Stimulated activated CD4-positive, alpha-beta T cell treated with anti-CD3 and anti-CD28 coated beads, Interleukin-4, amount 100 ng/mL, for 4 hours (primary cell): ENCODE data around the gene PCSK6.

Experiments used
- DNase-seq, 2 experiments: peaks; one replicate each; pipeline ENCODE4 v3.0.0-alpha.2; 2020

The PCSK6 gene

DNA sequence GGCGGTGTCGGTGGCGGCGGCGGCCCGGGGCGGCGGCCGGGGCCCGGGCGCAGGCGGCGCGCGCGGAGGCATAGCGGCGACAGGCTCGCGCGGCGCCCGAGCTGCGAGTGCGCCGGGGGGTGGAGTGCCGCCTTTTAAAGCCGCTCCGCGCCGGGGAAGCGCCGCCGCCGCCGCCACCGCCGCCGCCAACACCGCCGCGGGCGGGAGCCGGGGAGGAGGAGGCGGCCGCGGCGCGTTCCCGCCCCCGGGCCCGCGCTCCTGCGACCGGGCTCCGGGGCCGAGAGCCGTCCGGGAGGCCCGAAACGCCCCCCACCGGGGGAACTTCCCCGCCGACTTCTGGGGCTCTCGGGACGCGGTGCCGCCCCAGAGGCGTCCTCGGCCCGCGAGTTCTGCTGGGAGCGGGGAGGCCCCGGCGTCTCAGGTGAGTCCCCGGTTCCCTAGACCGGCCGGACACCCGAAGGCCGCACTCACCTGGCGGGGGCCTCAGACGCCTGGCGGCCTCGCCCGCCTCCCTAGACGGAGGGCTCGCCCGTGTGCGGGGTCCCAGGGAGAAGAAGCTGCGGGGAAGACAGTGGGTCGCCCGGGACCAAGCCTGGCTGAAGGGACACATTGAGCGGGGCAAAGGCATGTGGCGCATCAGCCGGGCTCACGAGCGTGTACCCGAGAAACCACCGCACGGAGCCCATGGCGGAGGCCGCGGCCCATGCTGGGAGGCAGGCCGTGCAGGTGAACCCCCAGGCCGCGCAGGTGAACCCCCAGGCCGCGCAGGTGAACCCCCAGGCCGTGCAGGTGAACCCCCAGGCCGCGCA, at the start of gene PCSK6:
Gene PCSK6, minus strand, starts transcription at position 109 of the 809 bp plus-strand sequence. Its CDS starts 37 bp downstream, at position 72.
- DNase-seq = no peak

DNA sequence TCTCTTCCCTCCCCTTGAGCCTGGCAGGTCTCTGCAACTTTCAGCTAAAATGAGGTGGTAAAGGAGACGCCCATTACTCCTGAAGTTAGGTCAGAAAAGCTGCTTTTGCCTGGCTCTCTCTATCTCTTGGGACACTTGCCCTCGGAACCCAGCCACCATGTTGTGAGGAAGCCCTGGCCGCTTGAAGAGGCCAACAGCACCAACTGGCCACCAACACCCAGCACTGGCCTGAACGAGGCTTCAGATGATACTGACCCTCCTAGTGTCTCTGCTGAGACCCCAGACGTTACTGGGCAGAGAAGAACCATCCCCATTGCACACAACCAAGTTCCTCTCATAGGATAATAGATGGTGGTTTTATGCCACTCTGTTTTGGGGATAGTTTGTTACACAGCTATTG, 49.5 kb upstream of the PCSK6 start:
- no peak for DNase-seq

DNA sequence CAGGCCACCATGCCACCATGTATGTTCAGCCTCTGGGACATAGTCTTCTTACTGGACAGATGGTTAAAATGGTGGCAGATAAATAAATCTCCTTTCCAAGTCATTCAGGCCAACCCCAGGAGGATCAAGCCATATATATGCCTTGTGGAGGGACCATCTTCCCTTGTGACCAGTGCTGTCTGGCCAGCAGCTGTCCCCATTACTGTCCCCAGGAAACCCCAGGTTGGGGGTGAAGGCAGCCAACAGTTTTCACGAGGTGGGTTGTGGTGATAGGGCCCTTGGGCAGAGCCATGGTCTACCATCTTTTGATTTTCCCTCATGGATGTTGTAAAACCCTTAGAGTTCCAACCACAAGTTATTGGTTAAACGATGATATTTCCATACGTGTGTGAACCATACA, 48.7 kb upstream of the PCSK6 start:
- no peak for DNase-seq

DNA sequence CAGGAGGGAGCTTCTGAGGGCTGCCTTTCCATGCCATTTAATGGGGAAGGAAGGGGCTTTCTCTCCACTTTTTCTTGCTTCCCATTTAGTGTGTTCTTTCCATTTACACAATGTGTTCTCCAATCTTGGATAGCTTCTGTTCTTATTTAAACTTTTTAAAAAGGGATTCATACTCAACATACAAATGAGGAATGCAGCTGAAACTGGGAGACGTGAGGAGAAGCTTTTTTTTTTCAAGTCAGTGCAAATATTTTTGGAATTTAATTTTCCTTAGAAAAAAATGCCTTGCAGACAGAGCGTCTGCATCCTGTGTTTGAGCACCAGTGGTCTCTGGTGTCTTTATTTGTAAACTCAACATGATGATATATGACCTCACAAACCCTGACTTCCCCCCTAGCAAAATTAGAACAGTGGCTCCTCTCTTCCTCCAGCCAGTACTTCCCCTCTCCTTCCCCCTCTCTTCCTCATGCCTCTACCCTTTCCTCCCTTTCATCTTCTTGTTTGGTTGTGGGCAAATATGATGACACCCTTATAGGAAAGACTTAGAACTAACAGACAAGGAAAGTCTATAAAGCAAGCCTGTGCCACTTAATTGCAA, 48.1 kb upstream of the PCSK6 start:
- no peak for DNase-seq

DNA sequence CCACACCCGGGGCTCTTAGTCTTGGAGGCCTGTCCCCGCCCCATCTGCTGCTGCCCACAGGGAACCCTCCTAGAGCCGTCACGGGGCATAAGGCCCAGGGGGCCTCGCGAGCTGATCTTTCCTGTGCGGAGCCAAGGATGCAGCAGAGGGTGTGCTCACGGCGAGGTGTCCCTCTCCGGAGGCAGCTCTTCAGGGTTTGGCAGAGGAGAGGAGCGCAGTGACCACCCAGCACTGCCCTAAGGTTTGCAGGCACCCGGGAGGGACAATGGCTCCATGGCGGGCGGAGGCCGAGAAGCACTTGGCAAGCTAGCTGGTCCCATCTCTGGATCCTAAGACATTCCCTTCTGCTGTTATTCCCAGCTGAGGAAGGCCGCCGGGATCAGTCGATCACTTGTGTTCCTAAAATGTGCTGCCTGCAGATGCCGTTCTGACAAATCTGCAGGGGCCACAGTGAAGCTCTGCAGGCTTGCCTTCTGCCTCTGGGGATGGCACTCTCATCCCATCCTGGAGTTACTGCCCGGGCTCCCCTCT, 47.4 kb upstream of the PCSK6 start:
- DNase-seq = no peak

DNA sequence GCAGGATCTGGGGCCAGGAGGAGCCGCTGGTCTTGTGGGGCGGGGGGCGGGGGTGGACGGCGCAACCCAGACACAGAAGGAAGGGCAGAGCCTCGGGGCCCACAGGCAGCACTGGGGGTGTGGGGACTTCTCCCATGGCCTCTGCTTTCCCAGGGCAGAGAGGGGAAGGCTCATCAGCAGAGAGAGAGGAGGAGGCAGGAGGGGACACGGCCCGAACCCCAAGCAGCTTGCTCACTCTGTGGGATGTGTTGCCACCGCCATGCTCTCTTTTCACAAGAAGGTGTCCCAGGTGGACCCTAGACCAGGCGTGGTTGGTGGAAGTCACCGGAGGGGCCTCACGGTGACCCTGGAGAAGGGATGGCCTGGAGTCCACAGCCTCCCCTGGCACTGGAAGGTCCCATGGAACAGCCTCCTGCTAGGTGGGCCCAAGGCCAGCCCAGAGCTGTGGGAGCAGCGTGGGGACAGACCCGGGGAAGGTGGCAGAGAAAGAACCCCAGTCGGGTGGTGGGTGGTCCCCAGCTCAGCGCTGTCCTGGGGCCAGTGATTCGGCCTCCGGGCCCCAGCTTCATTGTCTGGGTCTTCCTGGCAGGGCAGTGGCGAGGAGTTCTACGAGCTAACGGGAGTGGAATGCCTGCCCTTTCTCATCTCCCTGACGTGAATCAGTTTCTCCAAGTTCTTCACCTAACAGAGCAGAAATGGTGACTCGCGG, 46.8 kb upstream of the PCSK6 start:
- DNase-seq = no peak

DNA sequence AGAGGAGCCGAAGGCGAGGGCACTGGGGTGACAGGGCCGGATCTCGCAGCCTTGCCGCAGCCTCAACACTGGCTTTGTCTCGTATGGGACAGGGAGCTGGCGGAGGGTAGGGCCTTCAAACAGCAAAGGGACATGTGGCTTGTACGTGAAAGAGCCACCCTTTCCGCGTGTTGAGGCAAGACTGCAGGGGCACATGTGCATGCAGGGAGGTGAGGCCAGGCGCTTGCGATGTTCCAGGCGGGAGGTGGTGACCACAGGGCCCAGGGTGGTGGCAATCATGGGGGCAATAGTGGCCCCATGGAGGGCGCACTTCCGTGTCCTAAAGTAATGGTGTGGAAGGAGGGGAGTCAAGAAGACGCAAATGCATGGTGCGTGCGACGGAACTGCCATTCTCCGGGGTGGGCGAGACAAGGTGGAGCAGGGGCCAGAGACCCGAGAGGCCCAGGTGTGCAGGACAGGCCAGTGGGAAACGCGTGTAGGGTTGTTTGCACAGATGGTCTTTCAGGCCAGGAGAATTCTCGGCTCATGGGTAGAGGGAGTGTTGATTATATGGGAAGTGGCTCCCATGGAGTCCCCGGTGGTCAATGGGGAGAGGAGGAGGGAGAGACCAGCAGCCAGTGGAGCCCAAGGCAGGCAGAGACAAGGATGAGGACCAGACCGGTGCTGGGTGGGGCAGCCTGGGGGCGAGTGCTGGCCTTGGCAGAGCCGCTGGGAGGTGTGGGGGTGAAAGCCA, 45.8 kb upstream of the PCSK6 start:
- no peak for DNase-seq

DNA sequence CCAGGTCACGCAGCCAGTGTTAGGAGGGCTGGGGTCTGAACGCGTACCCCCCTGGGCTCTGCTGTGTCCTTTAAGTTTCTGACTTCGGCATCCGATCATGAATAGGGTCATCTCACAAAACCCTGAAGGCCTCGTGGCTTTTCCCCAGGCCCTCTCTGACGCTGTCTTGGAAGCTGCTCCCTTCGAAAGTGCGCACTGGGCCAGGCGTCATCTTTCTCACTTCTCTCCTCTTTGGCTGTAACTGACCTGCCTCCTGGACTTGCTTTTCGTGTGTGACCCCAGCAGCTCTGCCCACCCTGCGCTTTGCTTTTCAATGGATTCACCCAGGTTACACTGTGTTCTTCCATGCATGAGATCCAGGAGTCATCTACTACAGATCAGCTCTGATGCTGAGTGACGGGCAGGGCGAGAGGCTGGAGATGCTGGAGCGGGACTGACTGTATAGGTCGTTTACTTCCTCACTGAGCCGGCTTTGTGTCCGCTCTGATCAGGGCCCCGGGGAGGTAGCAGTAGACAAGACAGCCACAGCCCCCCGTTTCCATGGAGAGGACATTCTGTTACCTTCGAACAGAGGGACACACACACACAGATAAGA, 45.0 kb upstream of the PCSK6 start:
- DNase-seq = no peak

DNA sequence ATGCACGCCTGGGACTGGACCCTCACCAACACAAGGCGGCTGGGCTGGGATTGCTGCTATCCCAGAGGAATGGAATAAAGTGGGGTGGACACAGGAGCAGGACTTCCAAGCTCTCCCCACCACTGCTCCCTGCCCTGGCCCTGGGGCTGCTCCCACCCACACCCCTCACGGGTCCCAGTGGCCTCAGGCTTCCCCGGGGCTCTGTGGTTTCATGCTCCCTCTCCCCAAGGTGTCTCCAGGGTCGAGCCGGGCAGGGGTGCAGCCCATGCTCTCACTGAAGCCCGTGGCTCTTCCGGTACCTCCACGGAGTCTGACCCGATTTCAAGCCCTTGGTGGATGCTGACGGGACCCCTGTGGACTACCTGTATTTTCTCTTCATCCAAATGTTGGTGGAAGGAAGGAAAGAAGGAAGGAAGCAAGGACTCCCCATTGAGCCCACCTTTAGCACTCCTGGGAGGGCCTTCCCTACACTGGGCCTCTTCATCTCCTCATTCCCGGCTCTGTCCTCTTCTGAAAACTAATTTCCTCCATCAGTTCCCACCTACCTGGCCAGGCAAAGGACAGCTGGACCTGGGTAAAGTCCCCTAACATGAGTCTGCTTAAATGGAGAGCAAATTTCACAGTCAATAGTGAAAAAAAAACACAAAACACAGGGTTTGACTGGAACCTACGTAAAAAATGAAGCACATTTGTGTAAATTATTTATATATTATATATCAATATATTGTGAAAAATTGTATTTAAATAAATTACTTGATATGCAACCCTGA, 44.0 kb upstream of the PCSK6 start:
- DNase-seq = no peak

DNA sequence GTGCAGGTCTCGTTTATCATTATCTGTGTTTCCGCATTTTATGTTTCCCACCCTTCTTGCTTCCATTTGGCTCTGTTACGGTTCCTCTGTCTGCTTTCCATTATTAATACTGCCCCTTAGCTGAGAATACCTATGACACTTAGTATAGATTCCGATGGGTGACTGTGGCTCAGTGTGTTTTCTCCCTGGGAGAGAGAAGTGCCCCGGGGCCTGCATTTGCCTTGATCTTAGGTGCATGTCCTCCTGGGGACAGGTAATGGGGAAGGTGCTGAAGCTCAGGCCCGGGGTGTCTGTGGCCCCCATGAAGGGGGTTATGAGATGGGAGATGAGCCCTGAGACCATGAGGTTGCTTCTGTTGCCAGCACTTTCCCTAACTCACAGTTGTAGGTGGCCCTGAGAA, 43.4 kb upstream of the PCSK6 start:
- no peak for DNase-seq

DNA sequence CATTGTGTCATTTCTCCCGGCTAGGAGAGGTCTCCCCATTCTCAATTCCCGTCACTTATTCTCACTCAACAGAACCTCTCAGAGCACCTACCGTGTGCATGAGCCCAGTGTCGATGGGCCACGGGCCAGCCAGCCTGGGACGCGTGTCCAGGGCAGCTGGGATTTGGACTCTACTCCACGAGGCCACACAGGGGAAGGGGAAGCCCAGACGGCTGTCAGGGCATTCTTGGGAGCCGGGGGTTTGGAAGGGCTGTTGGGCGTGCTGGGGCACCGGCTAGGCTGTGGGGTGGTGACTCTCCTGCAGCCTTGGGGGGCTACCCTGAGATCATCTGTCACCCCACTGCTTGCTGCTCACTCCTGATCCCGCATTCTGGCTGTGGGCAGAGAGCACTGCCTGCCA, 41.7 kb upstream of the PCSK6 start:
- no peak for DNase-seq

DNA sequence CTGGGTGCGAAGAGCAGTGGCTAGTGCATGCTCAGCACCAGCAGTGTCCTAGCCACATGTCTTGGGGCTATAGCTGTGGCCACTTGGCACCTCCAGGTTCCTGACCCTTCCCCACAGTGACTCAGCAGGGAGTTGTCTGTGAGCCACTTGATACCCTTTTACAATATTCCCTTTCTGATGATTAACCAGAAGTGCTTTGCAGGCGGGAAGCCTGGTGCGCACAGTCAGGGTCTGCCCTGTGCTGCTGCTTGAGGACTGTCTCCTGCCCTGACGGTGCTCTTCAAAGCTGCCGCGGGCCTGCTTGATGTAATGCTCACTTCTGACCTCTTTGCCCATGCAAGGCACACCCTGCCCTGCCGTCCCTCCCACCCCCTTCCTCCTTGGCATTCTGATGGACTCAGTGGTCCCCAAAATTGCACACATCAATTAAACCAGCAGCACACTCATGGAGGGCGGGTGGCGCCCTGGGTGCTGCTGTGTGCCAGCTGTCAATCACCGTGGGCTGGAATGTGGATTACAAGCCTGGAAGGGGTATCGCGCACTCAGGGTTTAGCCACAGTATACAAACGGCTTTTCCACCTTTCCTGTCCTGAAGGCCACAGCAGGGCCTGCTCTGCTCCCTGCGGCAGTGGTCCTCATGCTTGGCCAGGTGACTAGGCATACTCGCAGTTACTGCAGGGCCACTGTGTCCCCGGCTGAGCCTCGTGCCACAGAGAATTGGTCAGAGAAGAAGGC, 40.9 kb upstream of the PCSK6 start:
- no peak for DNase-seq

DNA sequence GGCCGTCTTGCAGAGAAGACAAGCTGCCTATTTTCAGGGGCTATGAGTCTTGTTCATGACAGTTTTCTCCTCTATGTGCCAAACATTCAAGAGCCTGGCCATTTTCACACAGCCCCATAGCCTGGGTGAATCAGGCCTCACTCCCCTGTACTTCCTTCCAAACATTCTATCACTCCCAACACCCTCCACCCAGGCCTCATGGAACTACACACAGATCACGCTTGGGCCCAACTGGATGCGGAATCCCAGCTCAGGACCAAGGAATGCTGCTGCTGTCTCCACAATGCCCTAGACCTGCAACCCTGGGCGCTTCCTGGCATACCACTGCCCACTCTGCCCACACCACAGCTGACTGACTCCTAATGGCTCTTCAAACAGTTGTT, 39.4 kb upstream of the PCSK6 start:
- no peak for DNase-seq

DNA sequence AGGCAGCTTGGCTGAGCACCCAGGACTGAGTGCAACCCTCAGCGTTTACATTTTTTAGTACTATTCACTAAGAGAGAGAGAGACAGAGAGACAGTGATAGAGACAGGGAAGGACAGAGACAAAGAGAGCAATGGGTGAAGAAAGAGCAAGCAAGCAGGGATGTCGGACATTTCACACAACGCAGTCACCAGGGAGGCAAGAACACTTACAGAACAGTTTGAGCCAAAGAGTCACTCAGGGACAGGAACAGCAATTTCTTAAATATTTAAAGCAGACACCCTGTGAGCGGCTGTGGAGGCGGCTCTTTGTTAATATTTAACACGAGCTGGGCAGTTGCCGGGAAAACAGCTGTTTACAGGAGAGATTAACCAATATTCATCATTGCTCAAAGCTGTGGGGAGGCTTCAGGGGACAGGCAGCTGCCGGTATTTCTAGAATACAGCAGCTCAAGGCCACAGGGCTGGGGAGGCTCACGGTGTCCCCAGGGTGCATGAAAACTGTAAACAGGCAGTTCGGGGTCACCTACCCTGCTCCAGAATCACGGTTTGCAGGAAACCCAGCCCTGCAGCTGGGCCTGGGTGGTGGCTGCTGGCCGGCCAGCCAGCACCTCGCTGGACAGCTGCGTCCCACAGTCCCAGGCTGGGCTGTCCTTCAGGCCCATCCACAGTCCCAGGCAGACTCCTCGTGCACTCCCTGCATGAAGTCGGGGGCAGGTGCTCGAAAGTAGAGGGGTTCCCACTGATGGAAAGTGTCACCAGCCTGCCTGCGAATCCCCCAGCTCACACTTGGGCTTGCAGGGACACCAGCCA, 38.8 kb upstream of the PCSK6 start:
- no peak for DNase-seq

DNA sequence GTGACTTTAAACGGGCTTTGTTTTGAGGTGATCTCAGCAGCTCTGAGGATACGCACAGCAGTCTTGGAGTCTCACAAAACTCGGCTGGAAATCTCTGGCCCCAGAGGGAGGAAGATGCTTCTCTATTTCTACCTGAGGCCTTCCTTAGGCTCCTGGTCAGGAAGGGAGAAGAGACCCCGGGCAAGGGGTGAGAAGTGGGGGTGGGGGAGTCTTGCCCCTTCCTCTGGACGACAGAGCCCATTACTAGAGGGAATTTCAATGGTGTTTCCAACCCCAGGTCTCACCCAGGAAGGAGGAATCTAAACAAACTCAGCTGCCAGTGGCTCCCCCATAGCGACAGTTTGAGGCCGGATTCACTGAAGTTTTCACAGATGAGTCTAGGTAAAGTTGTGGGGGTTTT, 37.4 kb upstream of the PCSK6 start:
- no peak for DNase-seq

DNA sequence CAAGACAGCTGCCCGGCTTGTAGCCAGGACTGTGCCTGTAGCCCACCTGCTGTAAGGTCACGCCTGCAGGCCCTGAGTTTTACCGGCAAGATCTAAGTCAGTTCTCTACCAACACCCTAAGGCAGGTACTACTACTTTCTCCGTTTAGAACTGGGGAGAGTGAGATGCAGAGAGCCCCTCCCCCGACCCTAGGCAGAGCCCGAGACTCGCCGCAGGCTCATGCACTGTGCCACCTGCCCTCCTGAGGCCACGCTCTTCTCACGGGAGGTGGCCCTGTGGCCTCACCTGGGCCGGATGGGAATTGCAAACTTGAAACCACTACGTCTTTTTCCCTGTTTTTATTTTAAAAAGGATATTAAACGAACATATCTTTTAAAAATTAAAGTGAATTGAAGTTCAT, 36.9 kb upstream of the PCSK6 start:
- no peak for DNase-seq

DNA sequence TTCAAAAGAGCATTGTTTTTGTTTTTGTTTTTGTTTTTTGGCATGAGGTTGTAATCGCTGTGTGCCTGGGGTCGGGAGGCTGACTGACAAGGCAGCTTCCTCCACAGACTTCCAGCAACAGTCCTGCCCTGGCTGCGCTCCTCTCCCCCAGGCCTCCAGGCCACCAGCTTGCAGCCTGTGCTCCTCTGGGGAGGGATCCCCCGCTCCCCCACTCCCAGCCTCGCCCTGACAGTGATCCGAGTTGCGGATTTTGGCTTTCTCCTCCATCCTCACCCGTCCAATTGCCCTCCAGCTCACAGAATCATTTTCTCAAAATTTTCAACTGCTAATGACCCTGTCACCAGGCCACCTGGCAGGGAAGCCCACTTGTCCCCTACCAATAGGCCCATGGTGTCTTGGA, 36.5 kb upstream of the PCSK6 start:
- no peak for DNase-seq

DNA sequence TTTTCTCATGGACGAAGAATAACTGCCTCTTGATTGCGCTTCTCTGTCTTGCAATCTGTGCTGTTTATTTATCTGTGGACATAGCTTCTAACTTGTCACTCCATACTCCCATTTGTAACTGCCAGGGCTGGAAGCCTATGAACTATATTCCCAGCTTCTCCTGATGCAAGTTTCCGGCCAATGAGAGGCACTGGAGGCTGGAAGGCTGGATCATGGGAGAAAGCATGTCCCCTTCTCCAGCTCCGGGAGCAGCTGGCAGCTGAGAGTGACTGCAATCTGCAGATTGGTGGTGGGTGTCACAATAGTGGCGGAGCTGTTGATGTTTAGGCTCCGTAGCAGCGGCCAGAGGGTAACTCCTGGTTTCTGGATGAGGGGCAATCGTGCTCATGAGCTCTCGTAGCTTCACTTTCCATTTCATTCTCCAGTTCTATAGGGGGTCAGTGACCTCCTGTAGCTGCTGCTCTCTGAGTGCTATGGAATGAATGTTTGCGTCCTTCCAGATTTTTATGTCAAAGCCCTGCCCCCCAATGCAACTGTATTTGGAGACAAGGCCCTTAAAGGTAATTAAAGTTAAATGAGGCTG, 35.7 kb upstream of the PCSK6 start:
- DNase-seq = no peak

DNA sequence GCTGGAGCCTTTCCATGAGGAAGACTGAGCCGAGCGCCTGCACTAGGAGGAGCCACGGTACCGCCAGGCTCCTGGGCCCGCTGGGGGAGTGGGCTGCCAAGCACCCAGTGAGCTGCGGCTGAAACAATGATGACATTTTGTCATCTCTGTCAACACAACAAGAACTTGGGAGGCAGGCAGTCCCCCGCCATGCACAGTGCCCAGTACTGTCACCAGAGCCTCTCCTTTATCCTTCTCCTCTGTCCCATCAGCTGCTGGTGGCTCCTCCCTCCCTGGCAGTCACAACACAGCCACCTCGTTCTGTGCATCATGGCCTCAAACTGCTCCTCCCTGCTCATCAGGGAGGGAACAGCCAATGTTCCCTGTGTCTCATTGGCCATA, 34.0 kb upstream of the PCSK6 start:
- DNase-seq = no peak
